GM18951 (cell line): Measurements from ENCODE around the gene GRIN2D.
"Not testable (repeated sequence)": the region's sequence is repeated elsewhere in the genome, so short reads cannot be mapped to it uniquely, and the experiment has no call there.

Experiments
- POLR2A ChIP-seq: IDR thresholded peaks from 4 replicates; pipeline ENCODE4 v1.6.1; 2011; ENCODE audit warnings: mild to moderate bottlenecking; ENCODE audit not compliant: insufficient read length, insufficient read depth; ENCODE audit errors: extremely low read depth
- in situ Hi-C: fragments of 300-500 bp; cut with MboI; formaldehyde crosslinking; loops from one replicate; pipeline ENCODE4 v1.12.0; 2022; ENCODE audit warnings: low sequenced_read_pairs, mixed read lengths, inconsistent platforms; ENCODE audit not compliant: unreplicated experiment

Gene GRIN2D

GRCh38 chr19:48363500-48363809, 30.0 kb upstream of the GRIN2D start:
- in situ Hi-C loops, result no loop called here
- no peak for TF ChIP-seq POLR2A

- peak; percentile 74 for TF ChIP-seq POLR2A
- in situ Hi-C loops, result no loop called here
Measured at GRCh38 chr19:48363810-48364597, 29.5 kb upstream of the GRIN2D start, which contains the start of the genes SYNGR4 and TMEM143. TSS of gene SYNGR4 (plus strand) at chr19:48364367. CDS start at chr19:48365843, 1,476 bp downstream. TSS of gene TMEM143 (minus strand) at chr19:48363940. CDS start at chr19:48363920, 20 bp downstream.

GRCh38 chr19:48364598-48365348, 28.7 kb upstream of the GRIN2D start:
- in situ Hi-C loops, result no loop called here
- no peak for TF ChIP-seq POLR2A

GRCh38 chr19:48365602-48366001, 27.9 kb upstream of the GRIN2D start:
- no peak for TF ChIP-seq POLR2A
- in situ Hi-C loops, result no loop called here

GRCh38 chr19:48367855-48368254, 25.6 kb upstream of the GRIN2D start:
- TF ChIP-seq POLR2A, result no peak
- in situ Hi-C loops, result no loop called here

- in situ Hi-C loops, result no loop called here
- no peak for TF ChIP-seq POLR2A
Measured at GRCh38 chr19:48368936-48369335, 24.5 kb upstream of the GRIN2D start.

GRCh38 chr19:48370955-48371354, 22.5 kb upstream of the GRIN2D start:
- in situ Hi-C loops, result no loop called here
- no peak for TF ChIP-seq POLR2A

- in situ Hi-C loops, result no loop called here
- no peak for TF ChIP-seq POLR2A
Measured at GRCh38 chr19:48371367-48371766, 22.1 kb upstream of the GRIN2D start.

- in situ Hi-C loops, result not testable (repeated sequence)
Measured at GRCh38 chr19:48371771-48372170, 21.7 kb upstream of the GRIN2D start.

- TF ChIP-seq POLR2A, result no peak
- in situ Hi-C loops, result no loop called here
Measured at GRCh38 chr19:48372904-48373303, 20.6 kb upstream of the GRIN2D start.

GRCh38 chr19:48373567-48373966, 19.9 kb upstream of the GRIN2D start:
- in situ Hi-C loops, result no loop called here
- no peak for TF ChIP-seq POLR2A

GRCh38 chr19:48378194-48378570, 15.3 kb upstream of the GRIN2D start:
- TF ChIP-seq POLR2A, result no peak
- in situ Hi-C loops, result no loop called here

GRCh38 chr19:48379058-48379457, 14.4 kb upstream of the GRIN2D start:
- in situ Hi-C loops, result no loop called here
- TF ChIP-seq POLR2A, result no peak
